Erythroblast (primary cell): Measurements from ENCODE around the gene TMUB1.

Experiments used
- DNase-seq, 2 experiments: peaks; one replicate each; lab custom pipeline; 2025; lab: John Stamatoyannopoulos, UW
- GATA1 ChIP-seq: IDR thresholded peaks from 2 replicates; pipeline ENCODE4 v1.6.1; 2011; ENCODE audit warnings: low read depth, mild to moderate bottlenecking, control low read depth, low read length, moderate library complexity
- POLR2A ChIP-seq: IDR thresholded peaks from 2 replicates; pipeline ENCODE4 v1.6.1; 2011; ENCODE audit warnings: mild to moderate bottlenecking, low read length

The TMUB1 gene

GRCh38 chr7:151088019-151088855 is 4.9 kb upstream of the TMUB1 start:
- TF ChIP-seq POLR2A, result no peak
- no peak for TF ChIP-seq GATA1
- peak in 1 of 2 experiments; percentile 38 for DNase-seq

- peak; percentile 64 to 72 for DNase-seq
- TF ChIP-seq GATA1, result no peak
- TF ChIP-seq POLR2A, result no peak
Measured at GRCh38 chr7:151087245-151088018, 4.1 kb upstream of the TMUB1 start.

- DNase-seq, result peak; percentile 61 to 67
- no peak for TF ChIP-seq POLR2A
- TF ChIP-seq GATA1, result no peak
Measured at GRCh38 chr7:151086802-151087244, 3.5 kb upstream of the TMUB1 start.

GRCh38 chr7:151085691-151086620 is 2.7 kb upstream of the TMUB1 start, which contains the start of gene AGAP3:
TSS of gene AGAP3 (plus strand) at chr7:151086475. CDS start at chr7:151086742, 267 bp downstream.
- TF ChIP-seq POLR2A (peak; percentile 51), GATA1 (no peak)
- DNase-seq, result peak; percentile 81

- no peak for DNase-seq
- TF ChIP-seq POLR2A (no peak), GATA1 (no peak)
Measured at GRCh38 chr7:151085329-151085690, 2.0 kb upstream of the TMUB1 start.

GRCh38 chr7:151083824-151084160 is 499 bp upstream of the TMUB1 start:
- TF ChIP-seq POLR2A, result no peak
- no peak for TF ChIP-seq GATA1
- DNase-seq, result no peak

- no peak for DNase-seq
- TF ChIP-seq GATA1, result no peak
- TF ChIP-seq POLR2A, result no peak
Measured at GRCh38 chr7:151082141-151083070, 887 bp downstream of the TMUB1 start.

GRCh38 chr7:151081170-151082101 is 1.9 kb downstream of the TMUB1 start:
- TF ChIP-seq GATA1, result no peak
- TF ChIP-seq POLR2A, result peak; percentile 4
- no peak for DNase-seq

GRCh38 chr7:151080522-151081169 is 2.6 kb downstream of the TMUB1 start, which contains the start of gene FASTK:
TSS of gene FASTK (minus strand) at chr7:151080809. CDS start at chr7:151080766, 43 bp downstream.
- DNase-seq, result peak; percentile 92 to 95
- TF ChIP-seq GATA1 (no peak), POLR2A (peak; percentile 78)

- peak; percentile 67 to 75 for DNase-seq
- TF ChIP-seq GATA1 (no peak), POLR2A (no peak)
Measured at GRCh38 chr7:151080067-151080521, 3.2 kb downstream of the TMUB1 start.
